Activated CD4-positive, alpha-beta memory T cell treated with anti-CD3 and anti-CD28 coated beads for 36 hours (primary cell): ENCODE measurements around the gene AGTPBP1. TPM values are rescaled to one million over a fixed set of nuclear protein-coding genes. Genes with fewer than 3 reads are reported as not detected.

Source experiments
- CTCF ChIA-PET: fragments of 350-600 bp; sonication (Branson Sonifier 250); formaldehyde crosslinking; loops from one replicate; lab custom pipeline; 2021; ENCODE audit warnings: antibody characterized with exemption, inconsistent platforms; lab: Charles Lee
- POLR2A ChIA-PET: fragments of 350-600 bp; sonication (Branson Sonifier 250); formaldehyde crosslinking; loops from one replicate; lab custom pipeline; 2021; ENCODE audit warnings: antibody characterized with exemption; lab: Charles Lee
- DNase-seq: peaks from one replicate; pipeline ENCODE4 v3.0.0-alpha.2; 2020
- H3K27ac Mint-ChIP-seq: one replicate; pipeline ENCODE4 v1.8.0; 2021; ENCODE audit warnings: mixed read lengths
- H3K27me3 Mint-ChIP-seq: one replicate; pipeline ENCODE4 v1.8.0; 2021; ENCODE audit warnings: mixed read lengths
- H3K36me3 Mint-ChIP-seq: one replicate; pipeline ENCODE4 v1.8.0; 2021; ENCODE audit warnings: mixed read lengths
- H3K4me1 Mint-ChIP-seq: one replicate; pipeline ENCODE4 v1.8.0; 2021; ENCODE audit warnings: low read depth, mixed read lengths
- H3K4me3 Mint-ChIP-seq: one replicate; pipeline ENCODE4 v1.8.0; 2021; ENCODE audit warnings: mild to moderate bottlenecking, mixed read lengths
- H3K9me3 Mint-ChIP-seq: one replicate; pipeline ENCODE4 v1.8.0; 2021; ENCODE audit warnings: mixed read lengths
- intact Hi-C: fragments of 100-400 bp; cut with micrococcal nuclease; formaldehyde crosslinking; loops from one replicate; pipeline ENCODE4 v1.15.1; 2023
- total RNA-seq, 2 experiments: library from RNA; stranded (reverse); gene quantifications; one replicate each; pipeline ENCODE4 v1.2.3, GENCODE V29; 2021

The AGTPBP1 gene
- total RNA-seq, 2 experiments from 2014 or later: 38.6 to 41.6 TPM

- CTCF ChIA-PET: no interaction called here
- Mint-ChIP-seq H3K4me1 (peaks cover 25% of the 10 kb centered on the region), H3K27ac (no peak overlapping the region), H3K4me3 (no peak overlapping the region), H3K9me3 (peaks cover 7% of the 10 kb centered on the region), H3K36me3 (peaks cover 13% of the 10 kb centered on the region), H3K27me3 (no peaks in the 10 kb centered on the region)
- POLR2A ChIA-PET: no interaction called here
- DNase-seq: no peak
- intact Hi-C loops: no loop called here
These were observed 24.5 kb downstream of the AGTPBP1 start for GRCh38 chr9:85717220-85717619.

- intact Hi-C loops: no loop called here
- H3K9me3 Mint-ChIP-seq: peaks cover 7% of the 10 kb centered on the region
- CTCF ChIA-PET: interaction anchor here (1.3 kb wide), 1 partner anchor 18 kb away, joined by 7 read pairs; no protein-coding TSS in a partner anchor
- H3K27me3 Mint-ChIP-seq: no peaks in the 10 kb centered on the region
- POLR2A ChIA-PET: no interaction called here
- no peak overlapping the region for H3K4me3 Mint-ChIP-seq
- no peak for DNase-seq
- H3K4me1 Mint-ChIP-seq: peaks cover 25% of the 10 kb centered on the region
- peak overlapping the region; percentile 10 for H3K27ac Mint-ChIP-seq
- peaks cover 12% of the 10 kb centered on the region for H3K36me3 Mint-ChIP-seq
These were observed 25.5 kb downstream of the AGTPBP1 start for GRCh38 chr9:85716031-85716877.

GRCh38 chr9:85715587-85715986, 26.2 kb downstream of the AGTPBP1 start:
- ChIA-PET CTCF (interaction anchor here (0.5 to 1.3 kb wide), 2 partner anchors 17 to 39 kb away, joined by 4 to 7 read pairs; no protein-coding TSS in a partner anchor), POLR2A (no interaction called here)
- peaks cover 10% of the 10 kb centered on the region for H3K36me3 Mint-ChIP-seq
- no peak overlapping the region for H3K4me3 Mint-ChIP-seq
- intact Hi-C loops: no loop called here
- peaks cover 6% of the 10 kb centered on the region for H3K9me3 Mint-ChIP-seq
- no peak overlapping the region for H3K27ac Mint-ChIP-seq
- peaks cover 25% of the 10 kb centered on the region for H3K4me1 Mint-ChIP-seq
- no peaks in the 10 kb centered on the region for H3K27me3 Mint-ChIP-seq
- no peak for DNase-seq

GRCh38 chr9:85713897-85714296, 27.9 kb downstream of the AGTPBP1 start:
- peaks cover 25% of the 10 kb centered on the region for H3K4me1 Mint-ChIP-seq
- peaks cover 21% of the 10 kb centered on the region for H3K36me3 Mint-ChIP-seq
- intact Hi-C loops: no loop called here
- H3K27me3 Mint-ChIP-seq: no peaks in the 10 kb centered on the region
- ChIA-PET POLR2A (no interaction called here), CTCF (interaction anchor here (1.0 kb wide), 1 partner anchor 16 kb away, joined by 3 read pairs; no protein-coding TSS in a partner anchor)
- peaks cover 16% of the 10 kb centered on the region for H3K9me3 Mint-ChIP-seq
- DNase-seq: no peak
- no peak overlapping the region for H3K4me3 Mint-ChIP-seq
- no peak overlapping the region for H3K27ac Mint-ChIP-seq

- H3K36me3 Mint-ChIP-seq: peaks cover 18% of the 10 kb centered on the region
- POLR2A ChIA-PET: no interaction called here
- H3K4me3 Mint-ChIP-seq: no peak overlapping the region
- H3K27ac Mint-ChIP-seq: no peak overlapping the region
- peaks cover 8% of the 10 kb centered on the region for H3K9me3 Mint-ChIP-seq
- DNase-seq: no peak
- CTCF ChIA-PET: no interaction called here
- peaks cover 28% of the 10 kb centered on the region for H3K4me1 Mint-ChIP-seq
- intact Hi-C loops: no loop called here
- no peaks in the 10 kb centered on the region for H3K27me3 Mint-ChIP-seq
These were observed 37.0 kb downstream of the AGTPBP1 start for GRCh38 chr9:85704744-85705143.

- Mint-ChIP-seq H3K4me1 (peaks cover 29% of the 10 kb centered on the region), H3K9me3 (no peaks in the 10 kb centered on the region), H3K27me3 (no peaks in the 10 kb centered on the region), H3K36me3 (peaks cover 8% of the 10 kb centered on the region), H3K4me3 (no peak overlapping the region), H3K27ac (no peak overlapping the region)
- no peak for DNase-seq
- intact Hi-C loops: no loop called here
- ChIA-PET CTCF (no interaction called here), POLR2A (no interaction called here)
These were observed 38.4 kb downstream of the AGTPBP1 start for GRCh38 chr9:85703398-85703797.

GRCh38 chr9:85702726-85703289, 38.9 kb downstream of the AGTPBP1 start:
- Mint-ChIP-seq H3K4me3 (no peak overlapping the region), H3K9me3 (no peaks in the 10 kb centered on the region), H3K36me3 (peaks cover 5% of the 10 kb centered on the region), H3K27ac (no peak overlapping the region), H3K27me3 (no peaks in the 10 kb centered on the region), H3K4me1 (peaks cover 30% of the 10 kb centered on the region)
- no peak for DNase-seq
- CTCF ChIA-PET: interaction anchor here (0.7 kb wide), 2 partner anchors 39 to 613 kb away, joined by 3 read pairs; partner anchors contain the start of gene AGTPBP1
- POLR2A ChIA-PET: no interaction called here
- intact Hi-C loops: no loop called here

GRCh38 chr9:85702191-85702590, 39.6 kb downstream of the AGTPBP1 start:
- no peak overlapping the region for H3K27ac Mint-ChIP-seq
- CTCF ChIA-PET: interaction anchor here (0.7 kb wide), 2 partner anchors 40 to 613 kb away, joined by 3 read pairs; partner anchors contain the start of gene AGTPBP1

GRCh38 chr9:85700330-85700729, 41.4 kb downstream of the AGTPBP1 start:
- ChIA-PET CTCF (no interaction called here), POLR2A (no interaction called here)
- H3K27ac Mint-ChIP-seq: no peak overlapping the region
- H3K9me3 Mint-ChIP-seq: no peaks in the 10 kb centered on the region
- peaks cover 25% of the 10 kb centered on the region for H3K4me1 Mint-ChIP-seq
- DNase-seq: no peak
- intact Hi-C loops: no loop called here
- H3K4me3 Mint-ChIP-seq: no peak overlapping the region
- H3K27me3 Mint-ChIP-seq: no peaks in the 10 kb centered on the region
- H3K36me3 Mint-ChIP-seq: no peaks in the 10 kb centered on the region

More at GRCh38 chr9:85702191-85702590, 39.6 kb downstream of the AGTPBP1 start:
- peaks cover 26% of the 10 kb centered on the region for H3K4me1 Mint-ChIP-seq
- intact Hi-C loops: no loop called here
- DNase-seq: no peak
- no peak overlapping the region for H3K4me3 Mint-ChIP-seq
- POLR2A ChIA-PET: no interaction called here
- H3K36me3 Mint-ChIP-seq: peaks cover 5% of the 10 kb centered on the region
- H3K27me3 Mint-ChIP-seq: no peaks in the 10 kb centered on the region
- H3K9me3 Mint-ChIP-seq: no peaks in the 10 kb centered on the region

GRCh38 chr9:85688361-85688760, 53.4 kb downstream of the AGTPBP1 start:
- ChIA-PET CTCF (no interaction called here), POLR2A (no interaction called here)
- H3K4me1 Mint-ChIP-seq: peaks cover 2% of the 10 kb centered on the region
- intact Hi-C loops: no loop called here
- no peak overlapping the region for H3K27ac Mint-ChIP-seq
- H3K27me3 Mint-ChIP-seq: no peaks in the 10 kb centered on the region
- no peaks in the 10 kb centered on the region for H3K9me3 Mint-ChIP-seq
- no peak for DNase-seq
- H3K36me3 Mint-ChIP-seq: peaks cover 21% of the 10 kb centered on the region
- no peak overlapping the region for H3K4me3 Mint-ChIP-seq

GRCh38 chr9:85685081-85685480, 56.7 kb downstream of the AGTPBP1 start:
- H3K9me3 Mint-ChIP-seq: no peaks in the 10 kb centered on the region
- intact Hi-C loops: no loop called here

GRCh38 chr9:85676790-85677189, 65.0 kb downstream of the AGTPBP1 start:
- CTCF ChIA-PET: interaction anchor here (0.6 kb wide), 1 partner anchor 39 kb away, joined by 4 read pairs; no protein-coding TSS in a partner anchor
- Mint-ChIP-seq H3K36me3 (peaks cover 22% of the 10 kb centered on the region), H3K4me3 (no peak overlapping the region), H3K27ac (no peak overlapping the region), H3K4me1 (no peaks in the 10 kb centered on the region), H3K9me3 (no peaks in the 10 kb centered on the region), H3K27me3 (no peaks in the 10 kb centered on the region)
- POLR2A ChIA-PET: no interaction called here
- intact Hi-C loops: no loop called here
- DNase-seq: no peak

More at GRCh38 chr9:85685081-85685480, 56.7 kb downstream of the AGTPBP1 start:
- Mint-ChIP-seq H3K4me1 (peaks cover 2% of the 10 kb centered on the region), H3K4me3 (no peak overlapping the region), H3K36me3 (peaks cover 26% of the 10 kb centered on the region), H3K27me3 (no peaks in the 10 kb centered on the region), H3K27ac (no peak overlapping the region)
- POLR2A ChIA-PET: no interaction called here
- DNase-seq: no peak
- CTCF ChIA-PET: interaction anchor here (1.8 kb wide), 1 partner anchor 1288 kb away, joined by 5 read pairs; no protein-coding TSS in a partner anchor
